Kidney epithelial cell (primary cell): ENCODE results near the gene TBX6. TPM values are rescaled to one million over a fixed set of nuclear protein-coding genes. Genes with fewer than 3 reads are reported as not detected.
"Not testable (repeated sequence)": the region's sequence is repeated elsewhere in the genome, so short reads cannot be mapped to it uniquely, and the experiment has no call there.

Experiments
- DNase-seq: peaks from one replicate; pipeline ENCODE4 v3.0.0-alpha.2; 2010; ENCODE audit warnings: low read depth
- H3K27me3 ChIP-seq: 2 replicates; pipeline ENCODE4 v1.6.0; 2011; ENCODE audit warnings: low read length; ENCODE audit not compliant: control insufficient read depth, insufficient read depth
- H3K36me3 ChIP-seq: 2 replicates; pipeline ENCODE4 v1.5.1; 2011; ENCODE audit warnings: low read length; ENCODE audit not compliant: control insufficient read depth, insufficient read depth
- H3K4me3 ChIP-seq: 2 replicates; pipeline ENCODE4 v1.5.1; 2011; ENCODE audit warnings: low read depth, mild to moderate bottlenecking, control low read depth, low read length
- total RNA-seq: library from RNA; depleted of rRNA; stranded (reverse); fragments of >200 nt; gene quantifications from 2 replicates; pipeline ENCODE4 v1.2.3, GENCODE V29; 2015
- TF ChIP-seq, protein P1 (sequence below): IDR thresholded peaks from 2 replicates; pipeline ENCODE4 v1.5.1; 2011; ENCODE audit warnings: mild to moderate bottlenecking, moderate library complexity, low read length, control low read depth, inconsistent platforms; ENCODE audit not compliant: insufficient read depth, poor library complexity, severe bottlenecking

Gene TBX6
- total RNA-seq, 1 donor from 2014 or later = 0.58 TPM

DNA sequence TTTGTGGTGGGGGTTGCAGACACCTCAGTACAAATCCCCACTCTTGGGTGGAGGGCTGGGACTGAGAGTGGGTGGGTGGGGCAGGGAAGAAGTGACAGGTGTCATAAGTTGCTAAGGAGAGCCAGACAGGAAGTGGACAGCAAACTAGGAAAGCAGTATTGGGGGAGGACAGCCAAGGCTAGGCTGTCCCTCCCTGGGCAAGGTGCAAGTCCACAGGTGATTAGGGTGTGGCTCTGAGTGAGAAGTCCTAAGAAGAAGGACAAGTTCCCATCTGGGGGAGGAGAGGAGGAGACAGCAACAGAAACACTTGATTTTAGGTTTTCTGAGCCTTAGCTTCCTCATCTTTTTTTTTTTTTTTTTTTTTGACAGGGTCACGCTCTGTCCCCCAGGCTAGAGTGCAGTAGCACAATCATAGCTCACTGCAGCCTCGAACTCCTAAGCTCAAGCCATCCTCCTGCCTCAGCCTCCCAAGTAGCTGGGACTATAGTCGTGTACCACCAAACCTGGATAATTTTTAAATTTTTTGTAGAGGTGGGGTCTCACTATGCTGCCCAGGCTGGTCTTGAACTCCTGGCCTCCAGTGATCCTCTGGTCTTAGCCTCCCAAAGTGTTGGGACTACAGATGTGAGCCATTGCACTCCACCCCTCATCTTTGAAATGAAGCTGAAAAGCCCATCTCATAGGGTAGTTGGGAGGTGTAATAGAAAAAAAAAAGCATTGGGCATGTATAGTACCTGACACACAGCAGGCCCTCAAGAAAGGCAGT, 28.8 kb upstream of the TBX6 start:
- TF ChIP-seq, protein P1, sequence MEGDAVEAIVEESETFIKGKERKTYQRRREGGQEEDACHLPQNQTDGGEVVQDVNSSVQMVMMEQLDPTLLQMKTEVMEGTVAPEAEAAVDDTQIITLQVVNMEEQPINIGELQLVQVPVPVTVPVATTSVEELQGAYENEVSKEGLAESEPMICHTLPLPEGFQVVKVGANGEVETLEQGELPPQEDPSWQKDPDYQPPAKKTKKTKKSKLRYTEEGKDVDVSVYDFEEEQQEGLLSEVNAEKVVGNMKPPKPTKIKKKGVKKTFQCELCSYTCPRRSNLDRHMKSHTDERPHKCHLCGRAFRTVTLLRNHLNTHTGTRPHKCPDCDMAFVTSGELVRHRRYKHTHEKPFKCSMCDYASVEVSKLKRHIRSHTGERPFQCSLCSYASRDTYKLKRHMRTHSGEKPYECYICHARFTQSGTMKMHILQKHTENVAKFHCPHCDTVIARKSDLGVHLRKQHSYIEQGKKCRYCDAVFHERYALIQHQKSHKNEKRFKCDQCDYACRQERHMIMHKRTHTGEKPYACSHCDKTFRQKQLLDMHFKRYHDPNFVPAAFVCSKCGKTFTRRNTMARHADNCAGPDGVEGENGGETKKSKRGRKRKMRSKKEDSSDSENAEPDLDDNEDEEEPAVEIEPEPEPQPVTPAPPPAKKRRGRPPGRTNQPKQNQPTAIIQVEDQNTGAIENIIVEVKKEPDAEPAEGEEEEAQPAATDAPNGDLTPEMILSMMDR = no peak
- no peaks in the 10 kb centered on the region for H3K27me3 ChIP-seq
- DNase-seq = no peak
- no peak overlapping the region for H3K4me3 ChIP-seq
- no peaks in the 10 kb centered on the region for H3K36me3 ChIP-seq

DNA sequence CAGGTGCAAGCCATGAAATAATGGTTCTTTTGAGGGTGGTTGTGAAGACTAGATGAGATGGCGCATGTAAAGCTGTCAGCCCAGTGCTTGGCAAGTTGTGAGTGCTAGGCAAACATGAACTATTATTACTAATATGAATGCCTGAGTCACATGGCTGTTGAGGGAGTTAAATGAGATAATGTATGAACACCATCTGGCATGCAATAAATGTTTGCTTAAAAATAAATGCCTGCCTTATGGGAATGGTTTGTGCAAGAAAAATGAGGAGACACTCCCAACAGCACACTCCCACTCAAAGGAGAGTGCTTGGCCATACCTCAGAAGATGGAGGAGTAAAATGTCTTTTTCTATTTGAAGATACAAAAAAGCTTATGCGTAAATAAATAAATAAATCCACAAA, 27.7 kb upstream of the TBX6 start:
- DNase-seq = no peak
- no peaks in the 10 kb centered on the region for H3K27me3 ChIP-seq
- H3K4me3 ChIP-seq = no peak overlapping the region
- H3K36me3 ChIP-seq = no peaks in the 10 kb centered on the region
- TF ChIP-seq, protein P1 = no peak

DNA sequence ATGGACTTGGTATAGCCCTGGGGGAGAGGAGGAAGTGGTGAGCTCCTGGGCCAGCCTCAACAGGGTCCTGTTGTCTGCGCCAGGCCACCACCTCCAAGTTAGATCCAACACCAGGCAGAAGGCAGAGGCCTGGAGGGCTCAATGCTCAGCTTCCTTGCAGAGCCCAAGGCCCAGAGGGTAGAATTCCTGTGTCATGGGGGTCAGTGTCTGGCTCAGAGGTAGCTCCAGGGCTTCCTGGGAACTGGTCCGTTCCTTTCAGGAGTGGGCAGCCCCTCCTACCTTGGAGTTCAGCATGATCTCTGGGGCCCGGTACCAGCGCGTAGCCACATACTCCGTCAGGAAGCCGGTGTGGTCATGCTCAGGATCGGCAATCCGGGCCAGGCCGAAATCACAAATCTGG, 26.0 kb upstream of the TBX6 start:
- Histone ChIP-seq H3K27me3 (no peaks in the 10 kb centered on the region), H3K36me3 (no peaks in the 10 kb centered on the region), H3K4me3 (no peak overlapping the region)
- TF ChIP-seq, protein P1 = no peak
- DNase-seq = no peak

DNA sequence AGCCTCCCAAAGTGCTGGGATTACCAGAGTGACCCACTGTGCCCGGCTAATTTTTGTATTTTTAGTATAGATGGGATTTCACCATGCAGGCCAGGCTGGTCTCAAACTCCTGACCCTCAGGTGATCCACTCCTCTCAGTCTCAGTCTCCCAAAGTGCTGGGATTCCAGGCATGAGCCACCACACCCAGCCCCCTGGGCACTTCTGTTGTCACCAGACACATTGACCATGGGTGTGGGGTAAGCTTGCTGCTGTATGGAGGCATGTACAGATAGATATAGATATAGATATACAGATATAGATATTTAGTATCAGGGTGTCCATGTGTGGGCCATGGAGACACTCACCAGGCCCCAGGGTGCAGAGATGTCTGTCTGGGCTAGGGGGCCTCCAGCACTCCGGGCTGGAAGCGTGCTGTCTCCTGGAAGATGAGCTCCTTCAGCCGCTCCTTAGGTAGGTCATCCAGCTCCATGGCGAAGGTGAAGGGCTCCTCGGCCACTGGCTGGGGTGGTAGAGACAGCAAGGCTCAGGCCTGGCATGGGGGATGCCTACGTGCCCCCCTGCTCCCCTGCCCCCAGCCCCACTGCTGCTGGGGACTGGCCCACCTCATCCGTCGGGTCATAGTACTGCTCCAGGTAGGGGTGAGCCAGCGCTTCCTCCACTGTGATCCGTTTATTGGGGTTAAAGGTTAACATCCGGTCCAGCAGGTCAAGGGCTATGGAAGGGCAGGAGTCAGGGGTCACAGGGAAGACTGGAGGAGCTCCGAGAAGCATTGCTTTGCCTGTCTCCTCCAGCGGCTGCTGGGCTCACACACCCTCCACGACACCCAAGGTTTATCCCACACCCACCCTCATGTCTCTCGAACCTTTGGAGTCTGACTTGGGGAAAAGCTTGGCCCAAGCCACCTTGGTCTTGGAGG, 24.8 kb upstream of the TBX6 start:
- no peaks in the 10 kb centered on the region for H3K36me3 ChIP-seq
- no peaks in the 10 kb centered on the region for H3K27me3 ChIP-seq
- TF ChIP-seq, protein P1 = no peak
- H3K4me3 ChIP-seq = no peak overlapping the region
- DNase-seq = no peak

DNA sequence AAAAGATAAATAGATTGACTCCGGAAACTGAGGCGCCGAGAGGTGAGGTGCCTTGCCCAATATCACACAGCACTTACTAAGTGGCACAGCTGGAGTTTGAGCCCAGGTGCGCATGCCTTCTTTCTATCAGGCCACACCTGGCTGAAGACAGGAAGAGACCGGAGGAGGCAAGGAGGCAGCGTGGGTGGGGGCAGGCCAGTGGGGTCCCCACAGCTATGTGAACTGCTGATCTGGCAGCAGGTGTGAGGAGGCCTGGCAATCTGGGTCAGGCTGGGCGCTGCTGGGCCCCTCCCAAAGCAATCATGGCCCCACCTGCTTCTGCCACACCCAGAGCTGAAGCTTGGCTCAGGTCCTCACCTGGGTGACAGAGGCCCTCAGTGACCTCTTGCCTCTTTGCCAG, 23.5 kb upstream of the TBX6 start:
- TF ChIP-seq, protein P1 = no peak
- H3K27me3 ChIP-seq = no peaks in the 10 kb centered on the region
- H3K36me3 ChIP-seq = no peaks in the 10 kb centered on the region
- DNase-seq = no peak
- H3K4me3 ChIP-seq = no peak overlapping the region

DNA sequence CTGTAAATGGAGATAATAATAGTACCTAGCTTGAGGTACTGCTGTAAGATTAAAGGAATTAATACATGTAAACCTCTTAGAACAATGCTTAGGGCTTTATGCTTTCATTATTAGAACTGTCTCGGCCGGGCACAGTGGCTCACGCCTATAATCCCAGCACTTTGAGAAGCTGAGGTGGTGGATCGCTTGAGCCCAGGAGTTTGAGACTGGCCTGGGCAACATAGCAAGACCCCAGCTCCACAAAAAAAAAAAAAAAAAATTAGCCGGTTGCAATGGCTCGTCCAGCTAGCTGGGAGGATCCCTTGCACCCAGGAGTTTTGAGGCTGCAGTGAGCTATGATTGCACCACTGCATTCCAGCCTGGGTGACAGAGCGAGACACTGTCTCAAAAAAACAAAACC, 23.1 kb upstream of the TBX6 start:
- H3K4me3 ChIP-seq = not testable (repeated sequence)

More for the DNA sequence above, 23.1 kb upstream of the TBX6 start:
- not testable (repeated sequence) for H3K36me3 ChIP-seq, H3K27me3 ChIP-seq, DNase-seq
